ENCODE results near the gene MDP1. TPM values are rescaled to one million over a fixed set of nuclear protein-coding genes. Genes with fewer than 3 reads are reported as not detected.
A peak's percentile ranks its signal among the peaks of the same experiment; 100 is the strongest.

MDP1 gene
- 10 to 100 TPM; 11.8 to 13.8 TPM for total RNA-seq
- long read RNA-seq, partial matches to known transcripts = 0 of 5 reads
- long read RNA-seq, other reads (novel, unspliced or antisense) = 1 of 5 reads

DNA sequence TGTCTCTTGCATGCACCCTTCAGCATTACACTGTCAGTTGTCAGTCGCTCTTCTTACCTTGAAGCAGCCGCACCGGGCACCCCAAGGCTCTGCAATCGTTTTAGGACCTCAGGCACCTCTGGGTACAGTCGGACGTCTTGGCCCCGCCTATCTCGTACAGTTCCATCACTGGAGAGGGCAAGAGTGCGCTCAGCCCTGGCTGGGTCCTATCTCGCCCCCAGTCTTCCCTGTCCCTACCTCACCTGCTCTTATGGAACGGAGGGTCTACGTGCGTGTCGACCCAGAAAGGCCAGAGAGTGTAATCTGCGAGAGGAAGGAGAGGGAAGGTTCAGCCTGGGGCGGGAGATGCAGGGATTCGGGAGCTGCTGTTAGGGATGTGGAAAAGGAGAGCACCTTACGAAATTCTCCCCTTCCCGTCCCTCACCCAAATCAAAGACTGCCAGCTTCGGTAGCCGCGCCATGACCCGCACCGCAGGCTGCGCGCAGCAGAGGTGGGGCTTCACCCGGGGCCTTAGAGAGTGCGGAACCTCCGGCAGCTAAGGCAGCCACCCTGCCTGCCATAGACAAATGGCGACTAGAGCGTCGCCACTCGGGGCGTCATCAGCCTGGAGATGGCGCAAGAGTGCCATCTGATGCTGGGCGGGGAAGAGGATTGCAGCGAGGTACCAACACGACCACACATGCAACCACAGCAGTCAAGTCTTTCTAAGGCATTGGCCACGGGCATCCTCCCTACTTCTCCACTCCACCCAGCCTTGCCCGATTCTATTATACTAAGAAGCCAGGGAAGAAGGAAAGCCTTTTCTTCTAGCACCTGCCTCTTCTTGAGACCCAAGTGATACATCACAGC lies at the start of gene MDP1:
Gene MDP1 (minus strand): TSS at position 572 of the 850 bp plus-strand sequence. CDS start 111 bp downstream, at position 461.
- intact Hi-C loops (cut with DNase I, micrococcal nuclease) = no loop called here
- peak; percentile 76 for ATAC-seq
- DNase-seq = peak; percentile 85 to 90

DNA sequence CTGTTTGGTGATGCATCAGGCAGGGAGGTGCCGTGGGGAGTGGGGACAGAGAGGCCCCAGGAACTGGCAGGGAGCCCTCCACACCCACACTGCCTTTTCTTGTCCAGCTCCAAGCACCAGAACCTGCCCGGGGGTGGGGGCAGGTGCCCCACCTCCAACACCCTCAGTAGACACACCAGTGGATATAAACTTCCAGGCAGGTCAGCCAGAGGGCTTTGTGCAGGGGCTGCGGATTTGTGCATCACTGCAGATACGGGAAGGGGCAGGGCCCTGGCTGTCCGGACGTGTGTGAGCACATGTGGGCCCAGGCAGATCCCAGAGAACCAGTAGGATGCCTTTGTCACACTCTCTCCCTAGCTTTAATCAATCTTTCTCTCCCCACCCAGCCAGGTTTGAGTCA lies 48.4 kb upstream of the MDP1 start:
- intact Hi-C loops (cut with DNase I, micrococcal nuclease) = no loop called here
- DNase-seq (no peak), ATAC-seq (no peak)

DNA sequence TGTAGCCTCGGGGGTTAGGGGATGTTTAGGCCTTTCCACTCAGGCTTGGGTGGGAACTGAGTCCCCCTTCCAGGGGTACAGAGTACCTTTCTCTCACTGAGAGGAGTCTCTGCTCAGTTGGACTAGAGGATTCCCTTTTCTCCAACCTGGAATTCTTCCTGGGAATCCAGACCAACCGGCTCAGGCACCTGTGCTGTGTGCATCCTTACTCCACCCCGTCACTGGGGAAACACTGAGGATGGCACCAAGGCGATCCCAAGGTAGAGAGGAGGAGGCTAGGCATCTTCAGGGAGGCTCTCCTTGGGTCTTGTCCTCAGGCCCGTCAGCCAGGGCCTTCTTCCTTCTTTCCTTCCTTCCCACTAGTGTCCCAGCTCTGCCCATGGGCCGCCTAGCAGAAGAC lies 48.0 kb upstream of the MDP1 start:
- intact Hi-C loops (cut with DNase I, micrococcal nuclease) = no loop called here
- DNase-seq (no peak), ATAC-seq (no peak)

DNA sequence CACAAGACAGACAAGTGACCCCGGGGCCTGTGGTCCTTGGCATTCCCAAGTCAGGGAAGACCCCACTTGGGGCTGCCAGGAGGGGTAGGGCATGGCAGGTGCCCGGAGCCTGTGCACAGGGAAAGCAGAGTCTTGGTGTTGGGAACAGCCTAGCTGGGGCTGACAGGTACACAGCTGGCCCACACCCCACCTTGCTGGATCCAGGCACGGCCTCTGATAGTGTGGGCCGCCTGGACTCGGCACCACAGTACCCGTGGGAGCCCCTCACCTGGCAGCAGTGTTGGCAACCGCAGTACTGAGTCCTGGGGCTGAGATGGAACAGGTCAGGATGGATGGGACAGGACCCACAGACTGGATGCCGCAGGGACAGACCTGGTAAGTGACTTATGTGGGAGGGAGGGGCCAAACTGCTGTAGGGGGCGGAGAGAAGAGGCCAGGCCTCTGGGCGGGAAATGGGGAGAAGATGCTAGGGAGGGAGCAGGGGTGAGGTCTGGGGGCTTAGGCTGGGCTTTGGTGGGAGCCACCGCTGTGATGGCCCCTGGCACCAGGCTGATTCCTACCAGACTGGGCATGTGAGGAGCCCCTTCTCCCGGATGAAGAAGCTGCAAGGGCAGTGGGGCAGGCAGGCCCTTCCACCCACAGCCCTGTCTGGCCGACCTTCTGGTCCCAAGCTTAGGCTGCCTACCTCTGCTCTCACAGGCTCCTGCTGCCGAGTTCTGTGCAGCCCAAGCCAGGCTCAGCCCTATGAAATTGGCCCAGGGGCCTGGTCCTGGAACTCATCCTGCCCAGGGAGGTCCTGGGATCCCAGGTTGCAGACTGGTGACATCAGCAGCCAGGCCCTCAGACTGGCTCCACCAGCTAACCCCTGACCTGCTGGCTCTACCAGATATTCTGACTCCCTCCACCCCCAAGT lies 47.2 kb upstream of the MDP1 start, which contains the start of gene TGM1:
Gene TGM1 (minus strand): TSS at position 357 of the 913 bp plus-strand sequence. CDS start 825 bp downstream, outside the sequence.
- intact Hi-C loops (cut with DNase I, micrococcal nuclease) = no loop called here
- no peak for DNase-seq
- ATAC-seq = no peak

DNA sequence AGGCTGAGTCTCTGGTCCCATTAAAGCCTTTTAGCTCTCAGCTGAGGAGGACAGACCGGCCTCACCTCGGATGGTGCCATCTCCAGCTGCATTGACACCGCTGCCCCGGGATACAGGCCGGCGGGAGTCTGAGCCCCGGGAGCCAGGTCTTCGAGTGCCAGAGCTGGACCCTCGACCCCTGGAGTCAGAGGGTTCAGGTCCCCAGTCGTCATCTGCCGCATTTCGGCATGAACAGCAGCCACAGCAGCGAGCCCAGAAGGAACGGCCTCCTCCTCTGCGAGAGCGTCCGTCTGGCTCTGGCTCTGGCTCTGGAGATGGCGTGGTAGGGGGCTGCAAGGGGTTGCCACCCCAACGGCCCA lies 46.1 kb upstream of the MDP1 start:
- intact Hi-C loops (cut with DNase I, micrococcal nuclease) = no loop called here
- ATAC-seq (no peak), DNase-seq (no peak)

DNA sequence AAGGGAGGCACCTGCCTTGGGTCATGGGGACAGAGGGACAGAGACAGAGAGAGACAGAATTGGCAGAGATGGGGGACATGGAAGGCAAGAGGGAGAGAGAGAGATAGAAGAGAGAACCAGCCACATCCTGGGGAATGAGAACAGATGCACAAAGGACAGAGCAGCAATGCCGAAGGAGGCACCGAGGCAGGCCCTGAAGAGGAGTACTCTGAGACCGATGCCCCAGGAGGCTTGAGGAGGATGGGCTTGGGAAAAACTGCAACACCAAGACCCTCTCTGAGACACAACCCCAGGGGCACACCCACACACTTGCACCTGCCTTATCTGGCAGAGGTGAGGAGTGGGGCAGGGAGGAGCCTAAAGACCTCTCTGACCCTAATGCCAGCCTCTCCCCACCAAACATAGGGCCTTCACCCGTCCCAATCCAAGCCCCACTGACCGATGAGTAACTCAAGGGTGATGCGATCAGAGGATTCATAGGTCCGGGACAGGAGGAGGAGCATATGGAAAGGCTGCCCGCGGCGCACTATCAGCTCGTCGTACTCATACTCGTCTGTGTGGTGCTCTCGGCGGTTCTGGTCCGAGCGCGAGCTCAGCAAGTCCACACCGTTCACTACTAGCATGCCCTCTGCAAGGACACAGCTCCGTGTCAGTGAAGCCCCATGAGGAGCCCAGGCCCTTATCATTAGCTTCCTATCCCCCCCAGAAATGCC lies 45.5 kb upstream of the MDP1 start:
- intact Hi-C loops (cut with DNase I, micrococcal nuclease) = no loop called here
- no peak for DNase-seq
- no peak for ATAC-seq

DNA sequence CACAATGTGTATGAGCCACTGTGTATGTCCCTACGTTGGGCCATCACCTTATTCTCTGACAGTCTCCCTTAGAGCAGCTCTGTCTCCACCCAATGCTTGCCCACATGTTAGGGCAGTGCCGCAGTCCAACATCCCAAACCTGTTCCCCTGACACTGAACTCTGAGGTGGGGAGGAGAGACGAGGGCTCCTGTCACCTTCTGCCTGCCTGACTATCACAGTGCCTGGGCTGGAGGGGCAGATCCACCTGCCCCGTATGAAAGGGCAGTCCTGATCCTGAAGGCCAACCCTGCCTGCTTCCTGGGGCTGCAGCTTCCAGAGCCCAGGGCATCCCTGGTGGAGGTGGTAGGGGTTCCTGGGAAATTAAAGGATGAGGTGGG lies 44.9 kb upstream of the MDP1 start:
- ATAC-seq (no peak), DNase-seq (no peak)
- intact Hi-C loops (cut with DNase I, micrococcal nuclease) = no loop called here

DNA sequence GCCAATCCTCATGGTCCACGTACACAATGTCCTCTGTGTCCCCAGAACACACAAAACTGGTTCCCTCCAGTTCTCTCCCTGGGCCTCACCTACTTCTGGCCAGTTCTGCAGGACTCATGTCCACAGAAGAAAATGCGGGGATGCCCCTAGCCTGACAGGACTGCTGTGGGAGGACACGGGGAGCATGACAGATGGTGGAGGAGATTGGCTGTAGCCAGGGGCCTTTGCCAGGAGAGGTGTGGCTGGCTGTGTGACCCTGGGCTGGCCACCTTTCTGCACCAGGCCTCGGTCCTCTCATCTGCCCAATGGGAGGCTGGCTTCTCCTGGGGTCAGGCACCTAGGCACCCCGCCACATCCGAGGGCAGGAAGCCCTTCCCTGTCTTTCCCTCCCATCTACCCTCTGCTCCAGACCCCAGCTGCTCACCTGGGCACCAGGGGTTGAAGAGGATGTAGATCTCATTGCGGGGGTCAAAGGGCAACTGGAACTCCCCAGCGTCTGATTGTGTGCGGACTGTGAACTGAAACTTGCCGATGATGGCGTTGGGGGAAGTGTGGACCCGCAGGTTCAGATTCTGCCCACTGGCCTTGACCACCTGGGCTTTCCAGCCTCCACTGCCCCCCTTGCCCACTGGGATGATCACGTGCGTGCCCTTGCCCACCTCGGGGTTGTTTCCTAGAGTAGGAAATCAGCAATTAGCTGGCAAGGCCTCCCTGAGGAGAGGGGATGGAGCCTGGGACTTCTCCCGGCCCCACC lies 44.3 kb upstream of the MDP1 start:
- intact Hi-C loops (cut with DNase I, micrococcal nuclease) = no loop called here
- DNase-seq (no peak), ATAC-seq (no peak)

DNA sequence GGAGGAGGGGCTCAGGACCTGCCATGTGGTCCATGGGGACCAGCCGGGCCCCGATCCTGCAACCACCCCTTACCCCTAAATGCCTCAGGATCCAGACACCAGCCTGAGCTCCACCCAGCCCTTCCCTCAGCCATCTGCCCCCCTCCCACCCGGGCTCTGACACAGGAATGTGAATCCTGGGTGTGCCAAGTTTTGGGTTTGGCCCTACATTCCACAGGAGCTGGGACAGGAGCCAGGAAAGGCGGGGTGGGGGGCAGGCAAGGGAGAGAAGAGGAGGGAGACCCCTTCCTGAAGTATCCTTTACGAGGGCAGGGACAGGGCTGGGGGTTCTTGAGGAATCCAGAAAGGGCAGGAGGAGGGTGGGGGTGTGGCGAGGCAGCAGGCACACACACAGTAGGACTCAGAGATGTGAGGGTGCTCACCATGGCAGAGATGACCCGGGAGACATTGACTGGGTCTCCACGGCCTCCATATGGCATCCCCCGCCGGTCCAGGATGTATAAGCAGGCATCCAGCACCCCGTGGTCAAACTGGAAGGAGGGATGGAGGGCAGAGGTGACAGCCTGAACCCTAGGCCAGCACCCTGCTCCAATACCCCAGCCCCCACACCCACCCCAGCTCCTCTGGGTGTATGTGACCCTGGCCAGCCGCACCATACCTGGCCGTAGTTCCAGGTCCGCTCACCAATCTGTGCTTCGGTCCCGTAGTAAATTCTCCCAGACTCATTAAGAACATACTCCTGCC lies 43.6 kb upstream of the MDP1 start:
- no peak for ATAC-seq
- intact Hi-C loops (cut with DNase I, micrococcal nuclease) = no loop called here
- no peak for DNase-seq

DNA sequence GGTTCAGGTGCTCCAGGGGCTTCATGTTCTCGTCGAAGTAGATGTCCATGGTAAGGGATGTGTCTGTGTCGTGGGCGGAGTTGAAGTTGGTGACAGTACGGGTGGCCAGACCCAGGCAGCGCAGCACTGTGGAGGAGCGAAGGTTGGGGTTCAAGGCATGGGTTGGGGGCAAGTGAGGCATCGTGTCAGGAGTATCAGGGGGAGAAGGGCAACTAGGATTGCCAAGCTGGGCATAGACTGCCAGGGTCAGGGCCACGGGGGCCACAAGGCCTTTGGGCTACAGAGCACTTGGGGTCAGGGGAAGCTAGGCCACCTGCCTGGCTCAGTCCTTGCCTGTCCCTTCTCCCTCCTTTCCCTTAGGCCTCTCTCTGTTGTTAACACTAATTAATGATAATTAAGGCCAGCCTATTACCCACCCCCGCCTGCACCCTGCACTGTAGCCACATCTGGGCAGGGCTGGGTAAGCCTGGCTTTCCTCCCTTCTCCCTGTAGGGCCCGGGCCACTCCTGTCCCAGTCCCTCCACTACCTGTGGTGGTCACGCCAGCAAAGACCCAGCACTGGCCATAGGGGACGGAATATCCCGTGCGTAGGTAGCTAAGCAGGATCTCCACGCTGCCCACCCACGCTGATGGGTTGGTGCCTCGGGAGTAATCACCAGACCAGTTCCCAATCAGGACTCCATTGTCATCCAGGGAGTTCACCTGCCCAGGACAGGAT lies 42.8 kb upstream of the MDP1 start:
- ATAC-seq (no peak), DNase-seq (no peak)
- intact Hi-C loops (cut with DNase I, micrococcal nuclease) = no loop called here

DNA sequence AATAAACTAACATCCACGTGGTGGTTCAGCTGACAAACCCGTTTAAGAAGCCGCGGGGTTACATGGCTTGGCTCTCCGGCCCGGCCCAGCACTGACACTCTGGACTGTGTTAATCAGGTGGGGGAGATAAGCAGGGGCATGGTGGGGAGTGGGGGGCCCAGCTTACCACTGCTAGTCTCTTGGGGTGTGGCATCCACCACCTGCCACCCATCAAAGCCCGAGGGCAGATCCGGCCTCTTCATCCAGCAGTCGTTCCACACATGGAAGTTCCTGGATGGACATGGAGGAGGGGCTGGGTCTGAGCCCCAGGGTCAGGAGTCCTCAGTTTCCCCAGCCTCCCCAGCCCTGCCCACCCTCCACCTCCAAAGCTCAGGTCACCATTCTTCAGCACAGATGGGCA lies 42.3 kb upstream of the MDP1 start:
- no peak for ATAC-seq
- DNase-seq = no peak
- intact Hi-C loops (cut with DNase I, micrococcal nuclease) = no loop called here

DNA sequence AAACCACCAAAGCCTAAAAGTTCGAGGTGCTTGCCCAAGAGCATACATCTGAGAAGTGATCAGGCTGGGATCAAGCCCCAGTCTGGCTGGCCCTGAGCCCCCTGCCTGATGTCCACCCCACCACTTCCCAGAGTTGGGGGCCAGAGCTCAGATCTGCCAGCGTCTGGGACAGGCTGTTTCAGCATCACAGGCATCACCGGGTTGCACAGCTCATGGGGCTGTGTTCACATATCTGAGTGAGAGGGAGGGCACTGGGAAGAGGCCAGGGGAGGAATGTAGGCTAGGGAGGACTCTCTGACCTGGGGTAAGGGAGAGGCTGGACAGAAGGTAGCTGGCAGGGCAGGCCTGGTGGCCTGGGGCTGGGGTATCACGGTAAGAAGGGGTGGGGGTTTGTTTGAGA lies 41.1 kb upstream of the MDP1 start:
- DNase-seq (no peak), ATAC-seq (no peak)
- intact Hi-C loops (cut with DNase I, micrococcal nuclease) = no loop called here

DNA sequence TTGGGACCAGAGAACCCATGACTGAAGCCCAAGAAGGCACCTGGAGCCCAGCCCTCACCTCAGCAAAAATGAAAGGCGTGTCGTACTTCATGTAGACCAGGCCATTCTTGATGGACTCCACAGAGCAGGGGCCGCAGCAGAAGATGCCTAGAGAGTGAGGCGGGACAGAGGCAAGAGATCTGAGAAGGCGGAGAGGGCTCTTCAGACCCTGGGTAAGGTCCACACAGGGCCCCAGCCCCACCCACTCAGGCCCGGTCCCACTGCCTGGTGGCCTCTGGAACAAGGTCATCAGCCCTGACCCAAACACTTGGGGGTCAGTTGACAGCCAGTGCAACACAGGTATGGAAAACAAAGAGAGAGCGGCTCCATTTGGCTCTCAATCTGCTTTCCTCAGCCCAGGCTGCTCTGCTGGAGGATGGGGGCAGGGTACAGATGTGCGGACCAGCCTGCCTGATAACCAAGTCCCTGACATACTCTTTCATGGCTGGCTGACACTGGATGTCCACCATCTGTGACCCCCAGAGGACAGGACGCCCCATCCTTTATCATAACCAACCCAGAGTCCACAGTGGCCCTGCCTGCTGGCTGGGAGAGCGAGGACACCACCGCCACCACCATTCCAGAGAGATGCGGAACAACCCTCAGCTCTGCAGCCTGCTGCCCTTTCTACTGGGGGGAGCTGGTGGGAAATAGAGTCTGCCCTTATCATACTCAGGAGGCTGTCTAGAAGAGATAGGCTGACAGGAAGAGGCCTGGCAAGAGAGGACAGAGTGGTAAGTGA lies 40.3 kb upstream of the MDP1 start:
- intact Hi-C loops (cut with DNase I, micrococcal nuclease) = no loop called here
- peak in 1 of 2 donors; percentile 13 for DNase-seq

DNA sequence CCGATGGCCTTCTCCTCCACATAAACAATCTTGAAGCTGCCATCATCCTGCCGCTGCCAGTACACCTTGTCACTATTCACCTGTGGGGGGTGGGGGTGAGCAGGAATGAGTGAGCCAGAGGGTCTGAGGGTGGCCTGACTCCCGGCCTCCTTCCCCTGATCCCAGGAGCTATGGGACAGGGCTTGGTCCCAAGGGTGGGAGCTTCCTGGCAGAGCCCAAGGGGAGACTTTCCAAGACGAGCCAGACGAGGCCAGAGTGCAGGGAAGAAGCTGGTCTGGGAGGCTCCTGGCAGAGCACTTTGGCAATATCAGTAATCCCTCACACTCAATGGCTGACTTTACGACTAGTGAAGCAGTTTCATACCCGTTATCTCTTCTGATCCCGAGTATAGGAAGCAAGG lies 39.6 kb upstream of the MDP1 start:
- DNase-seq = peak in 1 of 2 donors; percentile 18
- intact Hi-C loops (cut with DNase I, micrococcal nuclease) = no loop called here
- no peak for ATAC-seq

More for the DNA sequence above, 40.3 kb upstream of the MDP1 start:
- no peak for ATAC-seq

DNA sequence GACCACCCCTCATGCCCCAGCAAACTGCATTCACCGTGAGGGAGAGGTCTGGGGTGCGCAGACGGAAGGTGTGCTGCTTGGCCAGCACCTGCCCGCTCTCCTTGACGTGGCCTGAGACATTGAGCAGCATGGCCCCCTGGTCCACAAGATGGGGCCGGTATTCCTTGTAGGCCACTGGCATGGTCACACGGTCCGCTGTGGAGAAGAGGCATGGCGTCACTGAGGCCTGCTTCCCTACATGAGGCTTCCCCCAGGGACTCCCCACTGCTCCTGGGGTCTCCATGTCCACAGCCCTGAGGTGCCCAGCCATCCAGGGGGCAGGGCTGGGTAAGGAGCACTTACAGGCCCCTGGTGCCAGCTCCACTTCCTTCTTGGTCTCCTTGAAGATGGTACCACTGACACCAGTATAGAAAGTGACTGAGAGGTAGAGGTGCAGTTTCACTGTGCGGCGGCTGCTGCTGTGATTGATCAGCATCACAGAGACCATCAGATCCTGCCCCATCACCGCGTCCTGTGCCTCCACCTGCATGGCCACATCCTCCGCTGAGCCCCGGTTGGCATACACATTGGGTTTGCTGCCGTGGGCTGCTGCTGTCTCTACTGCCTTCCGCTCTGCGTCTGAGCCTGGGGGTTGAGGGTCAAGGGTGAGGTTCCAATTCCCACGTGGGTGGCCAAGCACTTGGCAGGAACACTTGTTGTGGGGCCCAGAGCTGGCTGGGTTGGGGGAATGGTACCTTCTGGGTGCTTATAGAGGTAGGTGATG lies 38.9 kb upstream of the MDP1 start:
- DNase-seq = peak in 1 of 2 donors; percentile 14
- ATAC-seq = no peak
- intact Hi-C loops (cut with DNase I, micrococcal nuclease) = no loop called here

DNA sequence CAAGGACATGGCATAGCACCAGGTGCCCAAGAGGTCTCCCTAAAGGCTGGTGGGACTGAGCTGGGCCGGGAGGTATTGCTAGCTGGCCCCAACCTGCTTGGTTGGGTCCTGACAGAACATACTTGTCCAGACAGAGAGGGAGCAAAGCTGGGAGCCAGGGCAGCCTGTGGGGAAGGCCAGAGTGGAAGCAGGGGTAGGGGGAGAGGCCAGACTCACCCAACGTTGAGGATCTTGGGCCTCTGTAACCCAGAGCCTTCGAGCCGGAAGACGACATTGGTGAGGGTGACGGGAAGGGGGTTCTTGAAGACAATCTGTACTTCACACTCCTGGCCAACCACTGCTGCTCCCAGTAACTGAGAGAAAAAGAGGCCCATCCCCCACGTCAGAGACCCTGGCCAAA lies 38.1 kb upstream of the MDP1 start:
- DNase-seq (no peak), ATAC-seq (no peak)
- intact Hi-C loops (cut with DNase I, micrococcal nuclease) = no loop called here

All from left colon (tissue), 2 donors.